Breast epithelium (tissue), 3 donors: Measurements from ENCODE around the gene MYL11.

Experiments
- POLR2AphosphoS5 ChIP-seq, 3 donors: sonication (generic); formaldehyde crosslinking; IDR thresholded peaks; one replicate each; pipeline ENCODE4 v1.6.1; 2017; ENCODE audit warnings: antibody characterized with exemption in 3 of 3
- TF ChIP-seq, protein P1 (sequence below), 3 donors: fragments of 450-650 bp; IDR thresholded peaks; one replicate each; pipeline ENCODE4 v1.5.1; 2016 to 2017; ENCODE audit warnings: antibody characterized with exemption in 3 of 3, mild to moderate bottlenecking in 3 of 3, moderate library complexity in 3 of 3

DNA sequence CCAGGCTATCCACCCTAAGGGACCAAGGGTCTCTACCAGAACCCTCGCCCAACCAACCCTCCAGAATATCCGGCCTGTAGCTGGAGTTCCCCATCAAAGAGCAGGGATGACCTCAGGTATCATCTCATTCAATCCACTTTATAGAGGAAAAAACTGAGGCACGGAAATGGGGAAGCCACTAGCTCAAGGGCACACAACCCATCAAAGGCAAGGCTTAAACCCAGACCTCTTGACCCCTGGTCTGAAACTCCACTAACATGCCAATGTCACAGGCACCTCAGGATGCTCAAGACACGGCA lies 5.9 kb upstream of the MYL11 start:
- TF ChIP-seq, protein P1, sequence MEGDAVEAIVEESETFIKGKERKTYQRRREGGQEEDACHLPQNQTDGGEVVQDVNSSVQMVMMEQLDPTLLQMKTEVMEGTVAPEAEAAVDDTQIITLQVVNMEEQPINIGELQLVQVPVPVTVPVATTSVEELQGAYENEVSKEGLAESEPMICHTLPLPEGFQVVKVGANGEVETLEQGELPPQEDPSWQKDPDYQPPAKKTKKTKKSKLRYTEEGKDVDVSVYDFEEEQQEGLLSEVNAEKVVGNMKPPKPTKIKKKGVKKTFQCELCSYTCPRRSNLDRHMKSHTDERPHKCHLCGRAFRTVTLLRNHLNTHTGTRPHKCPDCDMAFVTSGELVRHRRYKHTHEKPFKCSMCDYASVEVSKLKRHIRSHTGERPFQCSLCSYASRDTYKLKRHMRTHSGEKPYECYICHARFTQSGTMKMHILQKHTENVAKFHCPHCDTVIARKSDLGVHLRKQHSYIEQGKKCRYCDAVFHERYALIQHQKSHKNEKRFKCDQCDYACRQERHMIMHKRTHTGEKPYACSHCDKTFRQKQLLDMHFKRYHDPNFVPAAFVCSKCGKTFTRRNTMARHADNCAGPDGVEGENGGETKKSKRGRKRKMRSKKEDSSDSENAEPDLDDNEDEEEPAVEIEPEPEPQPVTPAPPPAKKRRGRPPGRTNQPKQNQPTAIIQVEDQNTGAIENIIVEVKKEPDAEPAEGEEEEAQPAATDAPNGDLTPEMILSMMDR (IDR thresholded peaks at IDR 0.05) = no peak
- no peak for TF ChIP-seq POLR2AphosphoS5 (IDR thresholded peaks at IDR 0.05)
